A673 (cell line): ENCODE results near the gene KCNE4.

Experiments used
- CTCF ChIP-seq: fragments of 300-800, 200-600 bp; sonication (generic); conservative IDR thresholded peaks from 2 replicates; pipeline ENCODE4 v1.5.1; 2017; ENCODE audit warnings: low read depth, mild to moderate bottlenecking, antibody characterized with exemption, low read length, moderate library complexity, mixed read lengths
- EZH2 ChIP-seq: fragments of 200-600 bp; sonication (generic); IDR thresholded peaks from 2 replicates; pipeline ENCODE4 v1.6.1; 2017; ENCODE audit warnings: borderline replicate concordance, low read depth, mild to moderate bottlenecking, mixed read lengths, antibody characterized with exemption, low read length; ENCODE audit not compliant: poor library complexity, severe bottlenecking

- TF ChIP-seq CTCF: no peak
- TF ChIP-seq EZH2: no peak
Measured at GRCh38 chr2:223054193-223054781, 2.3 kb downstream of the KCNE4 start.
